Right renal cortex interstitium (tissue), 3 donors: ENCODE measurements around the gene SMAP1. TPM values are rescaled to one million over a fixed set of nuclear protein-coding genes. Genes with fewer than 3 reads are reported as not detected.
A peak's percentile ranks its signal among the peaks of the same experiment; 100 is the strongest.

ENCODE experiments used
- DNase-seq, 3 donors: peaks; one replicate each; pipeline ENCODE4 v3.0.0-alpha.2; 2013; ENCODE audit warnings: low read depth in 3 of 3, low spot score in 2 of 3
- polyA plus RNA-seq, 3 donors: library from polyadenylated mRNA; unstranded; fragments of 120-200 nt; gene quantifications; one replicate each; pipeline ENCODE4 v1.2.1, GENCODE V29; 2013; ENCODE audit not compliant: insufficient read length in 3 of 3

Gene SMAP1
- polyA plus RNA-seq, 3 donors = 31.5 to 33.0 (median 32.8) TPM

- peak in 2 of 3 donors; percentile 15 to 24 for DNase-seq
These were observed 216.6 kb downstream of the SMAP1 start for GRCh38 chr6:70884074-70884983.

GRCh38 chr6:70886071-70886470 is 218.4 kb downstream of the SMAP1 start:
- DNase-seq = no peak

DNA sequence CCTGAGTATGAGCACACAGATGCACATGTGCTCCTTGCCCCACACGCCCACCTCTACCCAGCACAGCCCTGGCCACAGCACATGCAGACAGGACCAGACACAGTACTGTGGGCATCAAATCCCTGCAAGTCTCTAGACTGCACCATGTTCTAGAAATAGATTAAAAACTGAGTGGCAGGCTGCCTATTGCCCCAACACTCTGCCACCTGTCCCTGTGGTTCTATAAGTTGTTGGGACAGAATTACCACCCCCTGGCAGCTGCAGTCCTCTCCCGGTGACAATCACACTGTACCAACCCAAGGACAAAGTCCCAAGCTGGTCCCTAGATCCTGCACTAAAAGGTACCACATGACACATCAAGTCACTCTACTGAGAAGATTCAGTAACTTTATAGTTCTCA is 219.0 kb downstream of the SMAP1 start:
- no peak for DNase-seq

DNA sequence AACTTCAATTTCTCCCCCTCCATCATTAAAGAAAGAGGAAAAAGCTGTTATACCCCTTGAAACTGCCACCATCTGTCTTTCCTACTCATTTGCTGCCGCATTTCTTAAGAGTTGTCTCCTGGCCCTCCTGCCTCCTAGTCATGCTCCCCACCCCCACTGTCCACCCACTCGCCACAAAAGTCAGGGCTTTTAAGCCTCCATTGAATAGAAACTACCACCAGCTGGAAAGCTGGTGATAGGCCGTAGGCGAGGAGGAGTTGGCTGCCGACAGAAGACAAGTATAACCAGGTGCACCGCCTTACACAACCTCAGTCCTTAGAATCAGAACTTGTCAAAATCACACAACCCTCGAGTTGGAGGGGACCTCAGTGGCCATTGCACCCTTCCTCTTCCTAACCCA is 221.6 kb downstream of the SMAP1 start:
- no peak for DNase-seq

DNA sequence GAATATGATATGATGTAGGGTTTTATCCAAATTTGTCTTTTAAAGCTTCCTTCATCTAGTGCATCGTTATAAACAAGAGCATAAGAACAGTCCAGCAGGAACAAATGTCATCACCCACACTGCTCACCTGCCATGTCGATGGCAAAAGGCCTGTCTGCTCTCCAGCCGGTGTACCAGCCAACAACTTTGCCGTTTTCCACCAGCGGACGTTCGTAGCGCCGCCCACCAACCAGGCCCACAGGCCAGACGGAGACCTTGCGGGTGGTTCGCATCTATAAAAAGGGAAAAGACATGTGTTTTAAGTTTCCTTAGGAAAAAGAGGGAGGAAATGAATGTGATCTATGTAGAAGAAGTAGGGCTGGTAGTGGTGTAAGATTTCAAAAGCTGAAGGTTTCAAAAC is 226.3 kb downstream of the SMAP1 start:
- no peak for DNase-seq

DNA sequence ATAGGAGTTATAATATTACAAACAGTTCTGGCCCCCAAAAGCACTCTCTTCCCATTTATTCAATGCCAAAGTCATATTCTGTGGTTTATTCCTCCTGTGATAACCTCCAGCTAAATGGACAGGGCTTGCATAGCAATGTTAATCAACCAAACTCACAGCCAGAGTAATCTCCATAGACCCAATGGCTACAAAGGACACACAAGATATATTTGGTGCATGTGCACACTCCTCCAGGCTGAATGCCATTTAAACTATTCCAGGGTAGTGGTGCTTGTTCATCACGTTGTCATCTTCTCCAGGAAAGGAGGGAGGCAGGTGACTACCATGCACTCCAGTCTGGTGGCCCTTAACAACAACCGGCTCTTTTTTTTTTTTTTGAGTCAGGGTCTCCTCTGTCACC is 232.4 kb downstream of the SMAP1 start:
- DNase-seq = no peak

DNA sequence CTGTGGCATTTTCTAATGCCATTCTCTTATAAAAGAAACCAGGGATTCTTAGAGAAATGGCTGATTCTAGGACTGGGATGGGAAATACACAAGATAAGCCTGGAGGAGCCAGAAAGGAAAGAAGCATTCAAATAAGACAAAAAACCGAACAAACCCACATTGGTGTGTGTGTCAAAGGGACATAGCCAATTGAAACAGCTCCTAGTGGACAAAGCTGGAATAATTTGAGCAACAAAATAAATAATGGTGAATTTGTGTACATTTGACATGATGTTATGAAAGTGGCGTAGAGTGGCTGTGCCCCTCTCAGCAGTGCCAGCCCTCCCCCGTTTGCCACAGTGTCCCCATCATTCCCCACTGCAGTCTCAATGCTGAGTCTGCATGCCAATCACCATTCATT is 233.6 kb downstream of the SMAP1 start:
- DNase-seq = no peak

DNA sequence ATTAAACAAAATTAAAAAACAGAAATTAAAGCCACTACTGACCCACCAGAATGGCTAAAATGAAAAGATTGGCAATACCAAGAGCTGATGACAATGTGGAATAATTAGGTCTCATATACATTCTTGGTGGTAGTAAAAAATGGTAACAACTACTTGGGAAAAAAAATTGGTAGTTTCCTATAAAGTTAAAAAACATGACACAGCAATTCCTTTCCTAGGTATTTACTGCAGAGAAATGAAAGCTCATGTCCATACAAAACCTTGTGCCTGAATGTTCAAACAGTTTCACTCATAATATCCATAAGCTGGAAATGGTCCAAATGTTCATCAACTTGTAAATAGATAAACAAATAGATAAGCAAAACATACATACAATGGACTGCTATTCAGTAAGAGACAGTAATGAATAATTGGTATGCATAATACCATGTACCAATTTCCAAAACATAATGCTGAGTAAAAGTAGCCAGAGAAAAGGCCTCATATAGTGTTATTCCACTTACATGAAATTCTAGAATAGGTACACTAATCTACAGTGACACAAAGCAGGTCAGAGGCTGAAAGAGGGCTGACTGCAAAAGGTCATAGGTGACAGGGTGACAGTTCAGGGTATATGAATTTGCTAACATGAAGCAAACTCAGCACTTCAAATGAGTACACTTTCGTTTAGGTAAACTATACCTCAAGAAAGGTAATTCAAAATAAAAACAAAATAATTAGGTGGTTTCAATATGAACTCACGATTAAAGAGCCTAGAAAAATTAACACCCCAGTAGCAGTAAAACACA is 236.2 kb downstream of the SMAP1 start:
- no peak for DNase-seq

GRCh38 chr6:70905742-70906141 is 238.1 kb downstream of the SMAP1 start:
- DNase-seq = no peak

Other genes with a start within 250 kb of the SMAP1 start
- 10 to 100 TPM; 15.8 to 21.6 (median 21.4) TPM for gene SDHAF4, start 101.0 kb upstream of the SMAP1 start, polyA plus RNA-seq